MM.1S (cell line): ENCODE data around the gene SNX21.

Experiments used
- DNase-seq: peaks from one replicate; pipeline ENCODE4 v3.0.0-alpha.2; 2015
- H2AFZ ChIP-seq: fragments of 300-600 bp; sonication (generic); 2 replicates; pipeline ENCODE4 v1.6.0; 2016; ENCODE audit warnings: antibody characterized with exemption, low read length
- H3F3A ChIP-seq: fragments of 300-600 bp; sonication (generic); 2 replicates; pipeline ENCODE4 v1.6.1; 2016; ENCODE audit warnings: mild to moderate bottlenecking, antibody characterized with exemption, low read length, moderate library complexity, mixed read lengths; ENCODE audit not compliant: insufficient read depth
- H3K27ac ChIP-seq: fragments of 300-600 bp; sonication (generic); 2 replicates; pipeline ENCODE4 v1.5.1; 2016; ENCODE audit warnings: mild to moderate bottlenecking, low read length
- H3K27me3 ChIP-seq: fragments of 300-600 bp; sonication (generic); replicated peaks from 2 replicates; pipeline ENCODE4 v1.6.0; 2016; ENCODE audit warnings: low read length; ENCODE audit not compliant: insufficient read depth
- H3K36me3 ChIP-seq: fragments of 300-600 bp; sonication (generic); replicated peaks from 2 replicates; pipeline ENCODE4 v1.6.1; 2016; ENCODE audit warnings: mild to moderate bottlenecking, low read length, mixed read lengths; ENCODE audit not compliant: insufficient read depth
- H3K4me1 ChIP-seq: fragments of 300-600 bp; sonication (generic); 2 replicates; pipeline ENCODE4 v1.6.1; 2016; ENCODE audit warnings: low read length, mixed read lengths
- H3K4me2 ChIP-seq: fragments of 300-600 bp; sonication (generic); 2 replicates; pipeline ENCODE4 v1.6.0; 2016; ENCODE audit warnings: low read depth, low read length
- H3K4me3 ChIP-seq: fragments of 300-600 bp; sonication (generic); 2 replicates; pipeline ENCODE4 v1.5.1; 2016; ENCODE audit warnings: low read length, mixed read lengths
- H3K79me2 ChIP-seq: fragments of 300-600 bp; sonication (generic); 2 replicates; pipeline ENCODE4 v1.6.1; 2016; ENCODE audit warnings: mixed run types, low read length, mixed read lengths
- H3K9ac ChIP-seq: fragments of 300-600 bp; sonication (generic); 2 replicates; pipeline ENCODE4 v1.6.1; 2016; ENCODE audit warnings: low read length, mixed read lengths
- H3K9me2 ChIP-seq: fragments of 300-600 bp; sonication (generic); replicated peaks from 2 replicates; pipeline ENCODE4 v1.6.1; 2016; ENCODE audit warnings: mild to moderate bottlenecking, low read length, mixed read lengths; ENCODE audit not compliant: insufficient read depth
- H3K9me3 ChIP-seq: fragments of 300-600 bp; sonication (generic); replicated peaks from 2 replicates; pipeline ENCODE4 v1.6.1; 2016; ENCODE audit warnings: mild to moderate bottlenecking, low read length, mixed read lengths; ENCODE audit not compliant: insufficient read depth
- H4K20me1 ChIP-seq: fragments of 300-600 bp; sonication (generic); 2 replicates; pipeline ENCODE4 v1.6.1; 2016; ENCODE audit warnings: mild to moderate bottlenecking, low read length, moderate library complexity, mixed read lengths; ENCODE audit not compliant: insufficient read depth
- EZH2 ChIP-seq: fragments of 300-600 bp; sonication (generic); optimal IDR thresholded peaks from 2 replicates; pipeline ENCODE3; 2017; ENCODE audit warnings: low read depth, mild to moderate bottlenecking, antibody characterized with exemption, low read length, mixed read lengths
- EZH2phosphoT487 ChIP-seq: fragments of 300-600 bp; sonication (generic); IDR thresholded peaks from 2 replicates; pipeline ENCODE4 v1.6.1; 2018; ENCODE audit warnings: antibody characterized with exemption, low read length
- TF ChIP-seq, protein P1 (sequence below): fragments of 300-600 bp; sonication (generic); IDR thresholded peaks from 2 replicates; pipeline ENCODE4 v1.5.1; 2016; ENCODE audit warnings: antibody characterized with exemption, low read length, mixed read lengths

The SNX21 gene

DNA sequence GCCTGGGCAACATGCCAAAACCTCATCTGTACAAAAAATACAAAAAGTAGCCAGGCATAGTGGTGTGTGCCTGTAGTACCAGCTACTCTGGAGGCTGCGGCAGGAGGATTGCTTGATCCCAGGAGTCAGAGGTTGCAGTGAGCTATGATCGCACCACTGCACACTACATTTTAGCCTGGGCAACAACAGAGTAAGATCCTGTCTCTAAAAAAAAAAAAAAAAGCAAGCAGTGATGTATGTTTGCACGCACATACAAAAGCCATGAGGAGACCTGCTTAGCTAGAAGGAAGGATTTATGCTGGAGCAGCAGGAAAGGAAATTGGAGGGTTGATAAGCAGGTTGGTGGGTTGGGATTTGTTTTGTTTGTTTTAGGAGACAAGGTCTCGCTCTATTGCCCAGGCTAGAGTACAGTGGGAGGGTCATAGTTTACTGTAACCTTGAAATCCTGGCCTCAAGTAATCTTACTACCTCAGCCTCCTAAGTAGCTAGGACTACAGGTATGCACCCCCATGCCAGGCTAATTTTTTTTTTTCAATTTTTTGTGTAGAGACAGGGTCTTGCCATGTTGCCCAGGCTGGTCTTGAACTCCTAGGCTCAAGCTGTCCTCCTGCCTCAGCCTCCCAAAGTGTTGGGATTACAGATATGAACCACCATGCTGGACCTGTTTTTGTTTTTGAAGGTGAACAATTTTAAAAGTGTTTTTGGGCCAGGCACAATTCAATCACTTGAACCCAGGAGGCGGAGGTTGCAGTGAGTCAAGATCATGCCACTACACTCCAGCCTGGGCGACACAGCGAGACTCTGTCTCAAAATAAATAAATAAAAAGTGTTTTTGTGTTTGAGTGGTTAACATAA, 27.8 kb downstream of the SNX21 start:
- Histone ChIP-seq H3K36me3 (no peaks in the 10 kb centered on the region), H3K79me2 (peaks cover 19% of the 10 kb centered on the region), H3K9me3 (no peaks in the 10 kb centered on the region), H3K4me1 (peaks cover 6% of the 10 kb centered on the region; the same call in 1 of the 2 replicates), H3F3A (no peaks in the 10 kb centered on the region), H4K20me1 (no peaks in the 10 kb centered on the region), H3K4me3 (no peak overlapping the region), H3K27ac (no peak overlapping the region), H3K27me3 (no peaks in the 10 kb centered on the region), H3K4me2 (no peak overlapping the region), H2AFZ (no peak overlapping the region), H3K9me2 (no peaks in the 10 kb centered on the region), H3K9ac (no peak overlapping the region)
- TF ChIP-seq EZH2phosphoT487: no peak
- no peak for DNase-seq

DNA sequence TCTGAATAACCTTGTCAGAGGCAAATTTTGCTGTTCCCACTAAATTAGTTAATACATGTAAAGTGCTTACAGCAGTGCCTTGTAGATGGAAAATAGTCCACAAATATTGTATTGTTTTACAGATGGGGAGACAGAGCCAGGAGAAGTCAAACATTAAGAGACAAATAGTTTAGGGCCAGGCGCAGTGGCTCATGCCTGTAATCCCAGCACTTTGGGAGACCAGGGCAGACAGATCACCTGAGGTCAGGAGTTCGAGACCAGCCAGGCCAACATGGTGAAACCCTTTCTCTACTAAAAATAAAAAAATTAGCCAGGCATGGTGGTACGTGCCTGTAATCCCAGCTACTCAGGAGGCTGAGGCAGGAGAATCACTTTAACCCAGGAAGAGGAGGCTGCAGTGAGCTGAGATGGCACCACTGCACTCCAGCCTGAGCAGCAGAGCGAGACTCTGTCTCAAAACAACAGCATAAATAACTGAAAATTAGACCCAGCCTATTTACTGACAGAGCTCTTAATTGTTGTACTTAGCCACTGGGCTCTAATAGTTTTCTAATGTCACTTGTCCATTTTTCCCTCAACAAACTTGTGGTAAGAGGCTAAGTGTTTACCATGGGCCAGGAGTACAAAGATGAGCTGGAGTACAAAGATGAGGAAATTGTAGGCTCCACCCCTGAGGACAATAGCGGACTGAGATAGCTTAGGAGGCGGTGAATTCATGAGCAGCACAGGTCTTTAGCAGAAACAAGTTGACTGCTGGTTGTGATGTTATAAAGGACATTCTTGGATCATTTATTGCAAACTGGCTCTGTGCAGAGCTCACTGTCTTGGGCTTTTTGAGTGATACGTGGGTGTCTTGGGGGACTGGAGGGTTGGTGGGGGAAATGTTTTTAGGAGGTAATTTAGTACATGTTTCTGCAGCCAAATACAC, 30.2 kb downstream of the SNX21 start:
- Histone ChIP-seq H4K20me1 (no peaks in the 10 kb centered on the region), H3K27ac (no peak overlapping the region), H3K9ac (no peak overlapping the region), H3K79me2 (0 out of 2 replicates have a peak, but pooled peaks cover 3% of the 10 kb centered on the region), H3F3A (no peaks in the 10 kb centered on the region), H2AFZ (no peak overlapping the region), H3K9me3 (no peaks in the 10 kb centered on the region), H3K36me3 (no peaks in the 10 kb centered on the region), H3K4me1 (no peaks in the 10 kb centered on the region), H3K4me3 (no peak overlapping the region), H3K9me2 (no peaks in the 10 kb centered on the region), H3K4me2 (no peak overlapping the region), H3K27me3 (no peaks in the 10 kb centered on the region)
- no peak for TF ChIP-seq EZH2
- TF ChIP-seq, protein P1, sequence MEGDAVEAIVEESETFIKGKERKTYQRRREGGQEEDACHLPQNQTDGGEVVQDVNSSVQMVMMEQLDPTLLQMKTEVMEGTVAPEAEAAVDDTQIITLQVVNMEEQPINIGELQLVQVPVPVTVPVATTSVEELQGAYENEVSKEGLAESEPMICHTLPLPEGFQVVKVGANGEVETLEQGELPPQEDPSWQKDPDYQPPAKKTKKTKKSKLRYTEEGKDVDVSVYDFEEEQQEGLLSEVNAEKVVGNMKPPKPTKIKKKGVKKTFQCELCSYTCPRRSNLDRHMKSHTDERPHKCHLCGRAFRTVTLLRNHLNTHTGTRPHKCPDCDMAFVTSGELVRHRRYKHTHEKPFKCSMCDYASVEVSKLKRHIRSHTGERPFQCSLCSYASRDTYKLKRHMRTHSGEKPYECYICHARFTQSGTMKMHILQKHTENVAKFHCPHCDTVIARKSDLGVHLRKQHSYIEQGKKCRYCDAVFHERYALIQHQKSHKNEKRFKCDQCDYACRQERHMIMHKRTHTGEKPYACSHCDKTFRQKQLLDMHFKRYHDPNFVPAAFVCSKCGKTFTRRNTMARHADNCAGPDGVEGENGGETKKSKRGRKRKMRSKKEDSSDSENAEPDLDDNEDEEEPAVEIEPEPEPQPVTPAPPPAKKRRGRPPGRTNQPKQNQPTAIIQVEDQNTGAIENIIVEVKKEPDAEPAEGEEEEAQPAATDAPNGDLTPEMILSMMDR: no peak
- TF ChIP-seq EZH2phosphoT487: no peak
- DNase-seq: no peak

DNA sequence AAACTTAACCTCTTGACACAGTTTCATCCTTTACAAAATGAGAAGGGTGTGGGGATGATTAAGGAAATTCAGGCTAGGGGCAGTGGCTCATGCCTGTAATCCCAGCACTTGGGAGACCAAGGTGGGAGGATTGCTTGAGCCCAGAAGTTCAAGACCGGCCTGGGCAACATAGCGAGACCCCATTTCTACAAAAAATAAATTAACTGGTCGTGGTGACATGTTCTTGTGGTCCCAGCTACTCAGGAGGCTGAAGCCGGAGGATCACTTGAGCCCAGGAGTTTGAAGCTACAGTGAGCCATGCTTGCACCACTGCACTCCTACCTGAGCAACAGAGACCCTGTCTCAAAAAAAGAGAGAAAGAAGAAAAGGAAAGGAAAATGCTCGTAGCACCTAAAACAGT, 32.9 kb downstream of the SNX21 start:
- Histone ChIP-seq H3K36me3 (no peaks in the 10 kb centered on the region), H3K27me3 (no peaks in the 10 kb centered on the region), H3K9me3 (no peaks in the 10 kb centered on the region), H3K79me2 (no peaks in the 10 kb centered on the region), H3K27ac (no peak overlapping the region), H3F3A (no peaks in the 10 kb centered on the region), H3K9ac (no peak overlapping the region), H3K9me2 (no peaks in the 10 kb centered on the region), H2AFZ (no peak overlapping the region), H3K4me2 (no peak overlapping the region), H3K4me3 (no peak overlapping the region), H4K20me1 (no peaks in the 10 kb centered on the region), H3K4me1 (no peaks in the 10 kb centered on the region)
- DNase-seq: no peak
- TF ChIP-seq EZH2: no peak
- TF ChIP-seq, protein P1: no peak
- no peak for TF ChIP-seq EZH2phosphoT487
